Prostate gland (tissue), 2 donors: ENCODE measurements around the gene GLYATL2. TPM values are rescaled to one million over a fixed set of nuclear protein-coding genes. Genes with fewer than 3 reads are reported as not detected.

Source experiments
- DNase-seq: peaks from one replicate; pipeline ENCODE4 v3.0.0-alpha.2; 2019; ENCODE audit warnings: low spot score
- H3K27ac ChIP-seq, 2 donors: fragments of 200-600 bp; sonication (generic); 2 replicates each; pipeline ENCODE4 v1.5.1; 2017 to 2019
- H3K27me3 ChIP-seq: fragments of 200-600 bp; sonication (generic); replicated peaks from 2 replicates; pipeline ENCODE4 v1.5.1; 2019; ENCODE audit not compliant: insufficient read depth
- H3K36me3 ChIP-seq, 2 donors: fragments of 200-600 bp; sonication (generic); 1 replicate in 1 of 2; 2 replicates in 1 of 2; pipeline versions ENCODE4 v1.5.1 to v1.8.1; 2017 to 2019
- H3K4me1 ChIP-seq: fragments of 200-600 bp; sonication (generic); replicated peaks from 2 replicates; pipeline ENCODE4 v1.5.1; 2019
- H3K4me3 ChIP-seq, 2 donors: fragments of 200-600 bp; sonication (generic); 2 replicates each; pipeline ENCODE4 v1.5.1; 2017 to 2019
- H3K9me3 ChIP-seq: fragments of 200-600 bp; sonication (generic); 2 replicates; pipeline ENCODE4 v1.5.1; 2017
- CTCF ChIP-seq, 4 experiments: fragments of 200-600 bp in 2 of 4; fragments of 450-650 bp in 2 of 4; sonication (generic) in 2 of 4; IDR thresholded peaks; 1 replicate in 3 of 4; 2 replicates in 1 of 4; pipeline ENCODE4 v1.5.1; 2016 to 2019; ENCODE audit warnings: antibody characterized with exemption in 4 of 4, mild to moderate bottlenecking in 2 of 4, moderate library complexity in 2 of 4
- POLR2A ChIP-seq: fragments of 450-650 bp; IDR thresholded peaks from one replicate; pipeline ENCODE4 v1.6.1; 2016; ENCODE audit warnings: antibody characterized with exemption, mild to moderate bottlenecking
- POLR2AphosphoS5 ChIP-seq: sonication (generic); formaldehyde crosslinking; IDR thresholded peaks from one replicate; pipeline ENCODE4 v1.6.1; 2017; ENCODE audit warnings: antibody characterized with exemption
- WGBS: methylation state at CpG from one replicate; pipeline ENCODE4 v1.1.5; 2018; 5-methylcytosine and 5-hydroxymethylcytosine counted together
- intact Hi-C: fragments of 100-400 bp; cut with DNase I; formaldehyde crosslinking; loops from one replicate; pipeline ENCODE4 v1.14.2; 2022
- total RNA-seq, 2 donors: library from RNA; depleted of rRNA; stranded (reverse); fragments of >200 nt; gene quantifications; one replicate each; pipeline ENCODE4 v1.1.0, GENCODE V29; 2016

GLYATL2 gene
- total RNA-seq, 2 donors from 2014 or later = 0.45 to 1.7 TPM

- no peaks in the 10 kb centered on the region for H3K36me3 ChIP-seq
- H3K27ac ChIP-seq = no peak overlapping the region
- no peaks in the 10 kb centered on the region for H3K9me3 ChIP-seq
- no peaks in the 10 kb centered on the region for H3K27me3 ChIP-seq
- no peak for DNase-seq
- TF ChIP-seq POLR2AphosphoS5 (no peak), CTCF (IDR thresholded peaks at IDR 0.05) (no peak)
- intact Hi-C loops = no loop called here
- H3K4me3 ChIP-seq = no peak overlapping the region
- no peaks in the 10 kb centered on the region for H3K4me1 ChIP-seq
Measured at GRCh38 chr11:58880166-58880565, 35.7 kb upstream of the GLYATL2 start.

- no peak overlapping the region for H3K27ac ChIP-seq
- no peak overlapping the region for H3K4me3 ChIP-seq
- no peaks in the 10 kb centered on the region for H3K36me3 ChIP-seq
- no peak for DNase-seq
- no peak for TF ChIP-seq CTCF (IDR thresholded peaks at IDR 0.05)
- TF ChIP-seq POLR2AphosphoS5 = no peak
- no peak for TF ChIP-seq POLR2A
- intact Hi-C loops = no loop called here
- no peaks in the 10 kb centered on the region for H3K27me3 ChIP-seq
- no peaks in the 10 kb centered on the region for H3K9me3 ChIP-seq
- H3K4me1 ChIP-seq = no peaks in the 10 kb centered on the region
- 90% methylated on average over 2 of the region's 2 CpGs for WGBS
Measured at GRCh38 chr11:58867556-58867955, 23.1 kb upstream of the GLYATL2 start.

- no peaks in the 10 kb centered on the region for H3K27me3 ChIP-seq
- TF ChIP-seq POLR2AphosphoS5 (no peak), CTCF (IDR thresholded peaks at IDR 0.05) (no peak), POLR2A (no peak)
- H3K27ac ChIP-seq = no peak overlapping the region
- H3K4me3 ChIP-seq = no peak overlapping the region
- no peaks in the 10 kb centered on the region for H3K36me3 ChIP-seq
- WGBS = 100% methylated on average over 1 of the region's 1 CpG
- H3K4me1 ChIP-seq = no peaks in the 10 kb centered on the region
- intact Hi-C loops = no loop called here
- no peak for DNase-seq
- no peaks in the 10 kb centered on the region for H3K9me3 ChIP-seq
Measured at GRCh38 chr11:58866788-58867187, 22.3 kb upstream of the GLYATL2 start.

GRCh38 chr11:58864335-58864734 is 19.8 kb upstream of the GLYATL2 start:
- WGBS = 0% methylated on average over 1 of the region's 1 CpG
- no peak for DNase-seq
- intact Hi-C loops = no loop called here
- no peaks in the 10 kb centered on the region for H3K27me3 ChIP-seq
- no peak overlapping the region for H3K27ac ChIP-seq
- H3K36me3 ChIP-seq = no peaks in the 10 kb centered on the region
- no peaks in the 10 kb centered on the region for H3K4me1 ChIP-seq
- H3K4me3 ChIP-seq = no peak overlapping the region
- no peaks in the 10 kb centered on the region for H3K9me3 ChIP-seq
- TF ChIP-seq POLR2AphosphoS5 = no peak
- no peak for TF ChIP-seq POLR2A
- no peak for TF ChIP-seq CTCF (IDR thresholded peaks at IDR 0.05)

GRCh38 chr11:58863697-58864096 is 19.2 kb upstream of the GLYATL2 start:
- TF ChIP-seq POLR2A (no peak), POLR2AphosphoS5 (no peak), CTCF (IDR thresholded peaks at IDR 0.05) (no peak)
- 89% methylated on average over 1 of the region's 1 CpG for WGBS
- H3K36me3 ChIP-seq = no peaks in the 10 kb centered on the region

More at GRCh38 chr11:58863697-58864096, 19.2 kb upstream of the GLYATL2 start:
- intact Hi-C loops = no loop called here
- H3K9me3 ChIP-seq = no peaks in the 10 kb centered on the region
- H3K4me1 ChIP-seq = no peaks in the 10 kb centered on the region
- no peak overlapping the region for H3K4me3 ChIP-seq
- no peak for DNase-seq
- no peak overlapping the region for H3K27ac ChIP-seq
- H3K27me3 ChIP-seq = no peaks in the 10 kb centered on the region
